IPS-11a (cell line): ENCODE data around the gene POLE2.

Source experiments
- H3K4me3 ChIP-seq: one replicate; pipeline ENCODE4 v1.5.1; 2013; ENCODE audit warnings: low read depth, low read length, control low read depth

The POLE2 gene

GRCh38 chr14:49620182-49621113 is 67.6 kb downstream of the POLE2 start, which contains the start of the genes MGAT2 and RPL36AL:
TSS of gene MGAT2 (plus strand) at chr14:49620799. CDS start at chr14:49621269, 470 bp downstream.
TSS of gene RPL36AL (minus strand) at chr14:49620626. CDS start at chr14:49619104, 1,522 bp downstream.
- peak within 1 kb of the TSS; percentile 99 for H3K4me3 ChIP-seq

- peak overlapping the region; percentile 99 for H3K4me3 ChIP-seq
Observed at GRCh38 chr14:49619730-49620129, 68.3 kb downstream of the POLE2 start.

GRCh38 chr14:49619273-49619672 is 68.7 kb downstream of the POLE2 start:
- peak overlapping the region; percentile 99 for H3K4me3 ChIP-seq

- H3K4me3 ChIP-seq = no peak overlapping the region
Observed at GRCh38 chr14:49617852-49618519, 70.0 kb downstream of the POLE2 start.

GRCh38 chr14:49615776-49616175 is 72.2 kb downstream of the POLE2 start:
- no peak overlapping the region for H3K4me3 ChIP-seq

- no peak overlapping the region for H3K4me3 ChIP-seq
Observed at GRCh38 chr14:49614196-49614595, 73.8 kb downstream of the POLE2 start.

GRCh38 chr14:49612671-49613070 is 75.3 kb downstream of the POLE2 start:
- H3K4me3 ChIP-seq = no peak overlapping the region

- no peak overlapping the region for H3K4me3 ChIP-seq
Observed at GRCh38 chr14:49612251-49612650, 75.8 kb downstream of the POLE2 start.

- H3K4me3 ChIP-seq = no peak overlapping the region
Observed at GRCh38 chr14:49607583-49607982, 80.4 kb downstream of the POLE2 start.

- H3K4me3 ChIP-seq = peak within 1 kb of the TSS; percentile 95
Observed at GRCh38 chr14:49598485-49599300, 89.3 kb downstream of the POLE2 start, which contains the start of gene LRR1. TSS of gene LRR1 (plus strand) at chr14:49598940. CDS start at chr14:49599021, 81 bp downstream.

GRCh38 chr14:49598189-49598484 is 89.9 kb downstream of the POLE2 start:
- peak overlapping the region; percentile 95 for H3K4me3 ChIP-seq

- no peak overlapping the region for H3K4me3 ChIP-seq
Observed at GRCh38 chr14:49594347-49595091, 93.5 kb downstream of the POLE2 start.
